Upper lobe of left lung (tissue), 6 donors: Measurements from ENCODE around the gene ATP10B. TPM values are rescaled to one million over a fixed set of nuclear protein-coding genes. Genes with fewer than 3 reads are reported as not detected.

Experiments used
- ATAC-seq, 2 donors: fragments of 200-7000 bp; cut with Tn5 transposase; one replicate each; pipeline ENCODE4 v1.9.1; 2022; ENCODE audit warnings: mild to moderate bottlenecking in 2 of 2, moderate library complexity in 2 of 2; ENCODE audit not compliant: low FRiP score in 2 of 2
- DNase-seq, 2 donors: peaks; one replicate each; pipeline ENCODE4 v3.0.0-alpha.2; 2019 to 2020
- H3K27ac ChIP-seq, 4 donors: fragments of 200-600 bp; sonication (generic); one replicate each; pipeline ENCODE4 v1.5.1; 2016 to 2019
- H3K27me3 ChIP-seq, 4 donors: fragments of 200-600 bp; sonication (generic); one replicate each; pipeline ENCODE4 v1.5.1; 2017 to 2019
- H3K36me3 ChIP-seq, 4 donors: fragments of 200-600 bp; sonication (generic); one replicate each; pipeline ENCODE4 v1.5.1; 2016 to 2019
- H3K4me1 ChIP-seq, 4 donors: fragments of 200-600 bp; sonication (generic); one replicate each; pipeline ENCODE4 v1.5.1; 2018 to 2019
- H3K4me3 ChIP-seq, 4 donors: fragments of 200-600 bp; sonication (generic); one replicate each; pipeline ENCODE4 v1.5.1; 2017 to 2019; ENCODE audit warnings: mild to moderate bottlenecking in 2 of 4, moderate library complexity in 1 of 4
- H3K9me3 ChIP-seq, 4 donors: fragments of 200-600 bp; sonication (generic); one replicate each; pipeline ENCODE4 v1.5.1; 2018 to 2019
- EP300 ChIP-seq, 4 donors: sonication (generic); formaldehyde crosslinking; IDR thresholded peaks; one replicate each; pipeline ENCODE4 v1.5.1; 2017; ENCODE audit warnings: antibody characterized with exemption in 4 of 4, control low read depth in 2 of 4
- POLR2A ChIP-seq, 4 donors: fragments of 450-650 bp; IDR thresholded peaks; one replicate each; pipeline ENCODE4 v1.5.1; 2016 to 2017; ENCODE audit warnings: antibody characterized with exemption in 4 of 4, mild to moderate bottlenecking in 2 of 4
- POLR2AphosphoS5 ChIP-seq, 2 donors: sonication (generic); formaldehyde crosslinking; IDR thresholded peaks; one replicate each; pipeline ENCODE4 v1.5.1; 2017; ENCODE audit warnings: antibody characterized with exemption in 2 of 2
- WGBS, 2 donors: methylation state at CpG; one replicate each; pipeline ENCODE4 v1.1.5; 2017 to 2018; 5-methylcytosine and 5-hydroxymethylcytosine counted together
- total RNA-seq, 6 donors: library from RNA; depleted of rRNA in 4 of 6; stranded (reverse); fragments of >200 nt in 4 of 6; gene quantifications; one replicate each; pipeline versions ENCODE4 v1.1.0 to v1.2.1, GENCODE V29; 2016 to 2021
- TF ChIP-seq, protein P1 (sequence below), 6 experiments: fragments of 450-650 bp in 4 of 6; fragments of 200-600 bp in 2 of 6; sonication (generic) in 2 of 6; IDR thresholded peaks; one replicate each; pipeline ENCODE4 v1.5.1; 2016 to 2019; ENCODE audit warnings: antibody characterized with exemption in 6 of 6
- donor health status: DM: no; HTN: no; CAD: no; lungs with moderate emphysema.
- donor health status: DM: no; HTN: yes; CAD: no; lungs with severe emphysema.

The ATP10B gene
- total RNA-seq, 6 donors from 2014 or later = under 0.01 to 0.30 (median 0.09) TPM; not detected in 1

DNA sequence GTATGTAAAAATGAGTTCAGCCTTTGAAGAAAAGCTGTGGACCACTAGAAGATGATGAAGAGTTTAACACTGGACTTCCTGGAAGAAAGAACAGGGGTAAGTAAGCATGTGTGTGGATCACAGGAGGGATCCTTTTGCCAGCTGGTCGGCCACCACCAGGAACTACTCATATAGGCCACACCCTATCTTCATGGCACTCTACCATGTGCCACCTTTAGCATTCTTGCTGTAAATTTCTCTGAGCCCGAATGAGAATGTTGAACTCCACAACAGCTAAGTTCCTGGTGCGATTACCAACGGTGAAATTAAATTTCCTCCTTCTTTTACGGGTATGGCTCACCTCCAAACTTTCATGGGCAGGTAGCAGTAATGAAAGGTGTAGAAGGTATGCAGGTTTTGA is 102.3 kb downstream of the ATP10B start:
- no peaks in the 10 kb centered on the region for H3K9me3 ChIP-seq
- no peaks in the 10 kb centered on the region for H3K36me3 ChIP-seq
- DNase-seq = no peak
- no peak for ATAC-seq
- TF ChIP-seq POLR2AphosphoS5 (IDR thresholded peaks at IDR 0.05) (no peak), EP300 (IDR thresholded peaks at IDR 0.05) (no peak), POLR2A (IDR thresholded peaks at IDR 0.05) (no peak)
- TF ChIP-seq, protein P1, sequence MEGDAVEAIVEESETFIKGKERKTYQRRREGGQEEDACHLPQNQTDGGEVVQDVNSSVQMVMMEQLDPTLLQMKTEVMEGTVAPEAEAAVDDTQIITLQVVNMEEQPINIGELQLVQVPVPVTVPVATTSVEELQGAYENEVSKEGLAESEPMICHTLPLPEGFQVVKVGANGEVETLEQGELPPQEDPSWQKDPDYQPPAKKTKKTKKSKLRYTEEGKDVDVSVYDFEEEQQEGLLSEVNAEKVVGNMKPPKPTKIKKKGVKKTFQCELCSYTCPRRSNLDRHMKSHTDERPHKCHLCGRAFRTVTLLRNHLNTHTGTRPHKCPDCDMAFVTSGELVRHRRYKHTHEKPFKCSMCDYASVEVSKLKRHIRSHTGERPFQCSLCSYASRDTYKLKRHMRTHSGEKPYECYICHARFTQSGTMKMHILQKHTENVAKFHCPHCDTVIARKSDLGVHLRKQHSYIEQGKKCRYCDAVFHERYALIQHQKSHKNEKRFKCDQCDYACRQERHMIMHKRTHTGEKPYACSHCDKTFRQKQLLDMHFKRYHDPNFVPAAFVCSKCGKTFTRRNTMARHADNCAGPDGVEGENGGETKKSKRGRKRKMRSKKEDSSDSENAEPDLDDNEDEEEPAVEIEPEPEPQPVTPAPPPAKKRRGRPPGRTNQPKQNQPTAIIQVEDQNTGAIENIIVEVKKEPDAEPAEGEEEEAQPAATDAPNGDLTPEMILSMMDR (IDR thresholded peaks at IDR 0.05) = no peak
- H3K27me3 ChIP-seq = no peaks in the 10 kb centered on the region
- H3K4me1 ChIP-seq = no peaks in the 10 kb centered on the region
- H3K4me3 ChIP-seq = no peak overlapping the region
- WGBS, 2 donors = 86% methylated on average over 5 of the region's 5 CpGs
- H3K27ac ChIP-seq = no peak overlapping the region

DNA sequence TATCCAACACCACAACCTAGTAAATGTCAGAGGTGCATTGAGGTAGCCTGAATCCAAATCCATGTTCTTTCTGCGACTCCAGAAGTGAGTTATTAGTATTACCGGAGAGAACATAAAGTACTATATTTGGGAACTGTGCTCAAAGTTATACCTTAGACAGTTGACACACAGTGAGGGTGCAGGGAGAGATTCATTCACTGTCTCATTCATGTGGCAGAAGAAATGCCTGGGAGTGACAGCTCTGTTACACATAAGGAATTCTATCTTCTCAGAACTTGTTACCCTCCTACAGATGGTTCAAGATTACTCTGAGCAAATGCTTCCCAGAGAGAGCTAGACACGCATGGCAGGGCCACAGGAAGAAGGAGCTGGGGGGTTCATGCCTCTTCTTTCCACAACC is 103.0 kb downstream of the ATP10B start:
- WGBS, 2 donors = 91 to 96% methylated on average over 3 of the region's 3 CpGs
- DNase-seq = no peak
- Histone ChIP-seq H3K27ac (no peak overlapping the region), H3K4me3 (no peak overlapping the region), H3K9me3 (no peaks in the 10 kb centered on the region), H3K4me1 (no peaks in the 10 kb centered on the region), H3K36me3 (no peaks in the 10 kb centered on the region), H3K27me3 (no peaks in the 10 kb centered on the region)
- ATAC-seq = no peak
- TF ChIP-seq POLR2AphosphoS5 (IDR thresholded peaks at IDR 0.05) (no peak), EP300 (IDR thresholded peaks at IDR 0.05) (no peak), POLR2A (IDR thresholded peaks at IDR 0.05) (no peak)
- TF ChIP-seq, protein P1 (IDR thresholded peaks at IDR 0.05) = no peak

DNA sequence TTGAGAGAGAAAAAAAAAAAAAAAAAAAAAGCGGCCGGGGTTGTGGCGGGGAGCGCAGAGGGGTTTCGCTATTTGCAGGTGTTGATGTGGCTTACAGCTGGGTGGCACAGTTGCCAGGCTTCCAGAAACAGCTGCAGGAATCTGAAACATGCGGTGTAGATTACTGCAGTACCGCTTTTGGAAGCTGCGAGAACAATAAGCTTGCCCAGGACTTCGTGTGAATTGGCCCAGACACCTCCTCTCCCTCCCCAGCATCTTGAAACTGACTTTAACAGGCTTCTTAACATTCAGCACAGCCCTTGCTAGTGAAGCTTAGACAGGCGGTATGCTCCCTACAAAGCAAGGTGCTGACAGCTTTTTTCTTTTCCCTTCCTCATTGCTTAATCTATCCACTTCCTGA is 104.0 kb downstream of the ATP10B start:
- 64 to 69% methylated on average over 9 to 10 of the region's 10 CpGs for WGBS, 2 donors
- no peaks in the 10 kb centered on the region for H3K36me3 ChIP-seq
- ATAC-seq (no peak), DNase-seq (no peak)
- no peaks in the 10 kb centered on the region for H3K9me3 ChIP-seq
- TF ChIP-seq, protein P1 (IDR thresholded peaks at IDR 0.05) = no peak
- H3K4me3 ChIP-seq = no peak overlapping the region
- H3K27ac ChIP-seq = no peak overlapping the region
- H3K27me3 ChIP-seq = no peaks in the 10 kb centered on the region
- H3K4me1 ChIP-seq = no peaks in the 10 kb centered on the region

DNA sequence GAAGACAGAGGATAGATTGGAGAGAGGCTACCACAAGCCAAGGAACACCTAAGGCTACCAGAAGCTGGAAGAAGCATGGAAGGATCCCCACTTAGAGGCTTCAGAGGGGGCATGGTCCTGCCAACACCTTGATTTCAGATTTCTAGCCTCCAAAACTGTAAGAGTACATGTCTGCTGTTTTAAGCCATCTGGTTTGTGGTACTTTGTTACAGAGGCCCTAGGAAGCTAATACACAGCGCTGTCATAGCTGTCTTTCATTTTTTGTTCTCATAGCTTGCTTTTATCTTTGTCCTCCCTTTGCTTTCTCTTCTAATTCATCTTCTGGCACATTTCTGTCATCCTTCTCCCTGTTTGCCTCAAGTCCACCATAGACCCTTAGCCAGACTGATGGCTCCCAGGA is 104.5 kb downstream of the ATP10B start:
- Histone ChIP-seq H3K9me3 (no peaks in the 10 kb centered on the region), H3K27ac (no peak overlapping the region), H3K4me3 (no peak overlapping the region), H3K36me3 (no peaks in the 10 kb centered on the region), H3K4me1 (peaks cover 0 to under 1% (median 0%) of the 10 kb centered on the region in 4 donors), H3K27me3 (no peaks in the 10 kb centered on the region)
- no peak for DNase-seq
- 94 to 96% methylated on average over 1 of the region's 1 CpG for WGBS, 2 donors
- TF ChIP-seq POLR2AphosphoS5 (IDR thresholded peaks at IDR 0.05) = no peak
- TF ChIP-seq EP300 (IDR thresholded peaks at IDR 0.05) = no peak
- TF ChIP-seq POLR2A (IDR thresholded peaks at IDR 0.05) = no peak
- TF ChIP-seq, protein P1 (IDR thresholded peaks at IDR 0.05) = no peak
- ATAC-seq = no peak

DNA sequence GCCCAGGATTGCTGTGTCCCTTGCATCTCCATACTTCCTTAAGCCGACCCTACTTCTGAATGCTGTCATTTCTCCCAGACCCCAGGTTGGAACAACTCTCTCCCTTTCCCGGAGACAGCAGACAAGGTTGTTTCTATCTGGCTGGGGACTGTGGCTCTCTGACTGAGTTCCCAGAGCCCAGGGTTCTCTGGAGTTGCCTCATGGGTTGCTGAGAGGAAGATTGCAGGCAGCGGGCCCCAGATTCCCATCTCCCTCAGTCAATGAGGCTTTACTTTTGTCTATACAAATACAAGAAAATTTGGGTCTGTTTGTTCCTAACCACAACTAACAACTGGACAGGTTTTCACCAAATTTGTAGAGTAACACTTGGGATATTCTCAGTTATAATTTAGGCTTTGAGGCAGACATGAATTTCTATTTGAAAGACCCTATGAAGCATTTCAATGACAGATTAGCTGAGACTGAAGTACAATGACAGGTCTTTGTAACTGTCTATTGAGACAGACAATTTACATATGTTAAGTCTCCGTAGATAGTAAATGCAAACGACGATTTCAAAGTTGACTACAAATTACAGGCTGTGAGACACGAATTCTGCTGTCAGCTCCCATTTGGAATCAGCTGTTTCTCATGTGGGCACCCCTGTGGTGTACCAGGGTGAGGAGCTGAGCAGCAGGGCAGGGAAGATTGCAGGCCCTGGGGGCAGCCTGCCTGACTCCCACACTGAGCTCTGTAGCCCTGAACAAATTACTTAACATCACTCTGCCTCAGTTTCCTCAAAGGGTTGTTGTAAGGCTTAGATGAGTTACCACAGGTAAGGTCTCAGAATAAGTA is 107.5 kb downstream of the ATP10B start:
- H3K27me3 ChIP-seq = no peaks in the 10 kb centered on the region
- no peaks in the 10 kb centered on the region for H3K9me3 ChIP-seq
- ATAC-seq (no peak), DNase-seq (no peak)
- peaks cover 0 to 3% (median 0%) of the 10 kb centered on the region in 4 donors for H3K4me1 ChIP-seq
- TF ChIP-seq, protein P1 (IDR thresholded peaks at IDR 0.05) = no peak
- TF ChIP-seq POLR2A (IDR thresholded peaks at IDR 0.05) (no peak), POLR2AphosphoS5 (IDR thresholded peaks at IDR 0.05) (no peak), EP300 (IDR thresholded peaks at IDR 0.05) (no peak)
- no peaks in the 10 kb centered on the region for H3K36me3 ChIP-seq
- WGBS, 2 donors = 64 to 65% methylated on average over 7 of the region's 7 CpGs
- no peak overlapping the region for H3K27ac ChIP-seq
- H3K4me3 ChIP-seq = no peak overlapping the region
